Kidney epithelial cell (primary cell): ENCODE measurements around the gene HOXC10. TPM values are rescaled to one million over a fixed set of nuclear protein-coding genes. Genes with fewer than 3 reads are reported as not detected.

Experiments
- DNase-seq: peaks from one replicate; pipeline ENCODE4 v3.0.0-alpha.2; 2010; ENCODE audit warnings: low read depth
- H3K27me3 ChIP-seq: 2 replicates; pipeline ENCODE4 v1.6.0; 2011; ENCODE audit warnings: low read length; ENCODE audit not compliant: control insufficient read depth, insufficient read depth
- H3K36me3 ChIP-seq: 2 replicates; pipeline ENCODE4 v1.5.1; 2011; ENCODE audit warnings: low read length; ENCODE audit not compliant: control insufficient read depth, insufficient read depth
- H3K4me3 ChIP-seq: 2 replicates; pipeline ENCODE4 v1.5.1; 2011; ENCODE audit warnings: low read depth, mild to moderate bottlenecking, control low read depth, low read length
- total RNA-seq: library from RNA; depleted of rRNA; stranded (reverse); fragments of >200 nt; gene quantifications from 2 replicates; pipeline ENCODE4 v1.2.3, GENCODE V29; 2015
- TF ChIP-seq, protein P1 (sequence below): IDR thresholded peaks from 2 replicates; pipeline ENCODE4 v1.5.1; 2011; ENCODE audit warnings: mild to moderate bottlenecking, moderate library complexity, low read length, control low read depth, inconsistent platforms; ENCODE audit not compliant: insufficient read depth, poor library complexity, severe bottlenecking

Gene HOXC10
- total RNA-seq, 1 donor from 2014 or later: 5.9 TPM

DNA sequence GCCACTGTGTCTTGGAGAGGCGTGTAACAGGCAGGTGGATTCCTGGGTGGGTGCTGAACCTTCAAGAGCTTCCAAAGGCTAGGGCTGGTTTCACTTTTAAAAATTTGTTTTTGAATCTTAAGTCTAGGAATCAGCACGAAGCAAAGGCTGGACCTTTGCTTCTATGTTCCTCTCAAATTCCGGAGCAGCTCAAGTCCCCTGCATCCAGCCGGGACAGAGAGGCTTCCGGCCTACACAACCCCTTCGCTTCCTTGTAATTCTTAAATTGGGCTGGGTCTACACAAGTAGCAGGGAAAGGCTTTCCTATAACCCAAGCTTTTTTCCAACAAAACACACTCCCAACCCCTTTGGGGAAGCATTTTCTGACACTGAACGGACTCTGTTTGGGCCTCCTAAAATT, 21.9 kb upstream of the HOXC10 start:
- no peak overlapping the region for H3K4me3 ChIP-seq
- TF ChIP-seq, protein P1, sequence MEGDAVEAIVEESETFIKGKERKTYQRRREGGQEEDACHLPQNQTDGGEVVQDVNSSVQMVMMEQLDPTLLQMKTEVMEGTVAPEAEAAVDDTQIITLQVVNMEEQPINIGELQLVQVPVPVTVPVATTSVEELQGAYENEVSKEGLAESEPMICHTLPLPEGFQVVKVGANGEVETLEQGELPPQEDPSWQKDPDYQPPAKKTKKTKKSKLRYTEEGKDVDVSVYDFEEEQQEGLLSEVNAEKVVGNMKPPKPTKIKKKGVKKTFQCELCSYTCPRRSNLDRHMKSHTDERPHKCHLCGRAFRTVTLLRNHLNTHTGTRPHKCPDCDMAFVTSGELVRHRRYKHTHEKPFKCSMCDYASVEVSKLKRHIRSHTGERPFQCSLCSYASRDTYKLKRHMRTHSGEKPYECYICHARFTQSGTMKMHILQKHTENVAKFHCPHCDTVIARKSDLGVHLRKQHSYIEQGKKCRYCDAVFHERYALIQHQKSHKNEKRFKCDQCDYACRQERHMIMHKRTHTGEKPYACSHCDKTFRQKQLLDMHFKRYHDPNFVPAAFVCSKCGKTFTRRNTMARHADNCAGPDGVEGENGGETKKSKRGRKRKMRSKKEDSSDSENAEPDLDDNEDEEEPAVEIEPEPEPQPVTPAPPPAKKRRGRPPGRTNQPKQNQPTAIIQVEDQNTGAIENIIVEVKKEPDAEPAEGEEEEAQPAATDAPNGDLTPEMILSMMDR: no peak
- H3K36me3 ChIP-seq: no peaks in the 10 kb centered on the region
- H3K27me3 ChIP-seq: peaks cover 94% of the 10 kb centered on the region
- DNase-seq: no peak

DNA sequence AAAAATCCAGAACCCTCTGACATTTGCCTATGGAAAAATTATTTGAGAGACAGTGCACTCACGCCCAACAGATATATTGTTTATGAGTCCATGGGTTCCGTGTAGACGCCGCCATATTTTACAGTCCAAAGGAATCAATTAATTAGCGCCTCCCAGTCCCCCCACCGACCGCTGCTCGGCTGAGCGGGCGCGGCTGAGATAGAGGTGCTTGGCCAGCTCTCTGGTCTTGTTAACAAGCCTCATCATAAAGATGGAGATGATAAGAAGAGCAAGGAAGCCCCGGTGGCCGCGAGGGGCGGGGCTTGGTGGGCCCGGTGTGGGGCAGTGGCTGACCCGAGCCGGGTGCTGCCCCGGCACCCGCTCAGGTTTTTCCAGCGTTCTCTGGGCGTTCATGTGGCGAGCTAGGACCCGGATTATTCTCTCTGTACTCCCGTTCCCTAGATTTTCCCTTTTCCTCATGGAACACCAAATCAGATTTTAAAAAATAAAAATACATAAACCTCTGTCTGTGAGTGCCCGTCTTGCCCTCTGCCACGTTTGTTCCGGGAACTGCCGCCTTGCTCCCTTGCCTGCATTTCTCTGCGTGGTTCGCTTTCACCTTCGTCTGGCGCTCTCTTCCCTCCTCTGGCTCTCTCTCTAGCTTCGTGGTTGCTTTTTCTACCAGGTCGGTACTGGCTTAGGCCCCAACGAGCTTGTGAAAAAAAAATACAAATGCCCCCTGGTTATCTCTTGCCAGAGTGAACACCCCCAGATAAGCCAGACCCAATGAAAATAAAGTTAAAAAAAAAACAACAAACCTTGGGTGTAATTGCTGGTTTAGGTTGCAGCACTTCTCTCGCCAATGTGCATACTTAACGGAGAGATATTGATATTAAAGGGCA, 21.3 kb upstream of the HOXC10 start:
- Histone ChIP-seq H3K36me3 (no peaks in the 10 kb centered on the region), H3K4me3 (no peak overlapping the region), H3K27me3 (peaks cover 94% of the 10 kb centered on the region)
- TF ChIP-seq, protein P1: no peak
- no peak for DNase-seq

DNA sequence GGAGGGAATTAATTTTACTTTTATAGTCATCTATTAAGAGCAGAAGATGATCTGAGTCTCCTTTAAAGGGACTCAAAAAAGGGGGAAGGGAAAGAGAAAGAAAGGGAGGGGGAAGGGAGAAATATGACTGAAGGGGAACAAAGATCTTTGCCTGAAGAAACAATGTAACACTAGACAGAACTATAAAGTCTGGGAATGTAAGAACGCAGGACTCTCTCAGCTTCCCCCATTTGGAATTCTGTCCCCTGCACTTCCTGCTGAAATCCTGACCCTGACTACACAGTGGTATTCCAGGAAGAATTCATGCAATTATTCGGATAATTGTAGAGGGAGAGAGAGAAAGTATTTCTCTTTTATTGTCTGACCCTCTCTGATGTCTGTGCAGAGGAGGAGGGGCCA, 20.6 kb upstream of the HOXC10 start:
- Histone ChIP-seq H3K36me3 (no peaks in the 10 kb centered on the region), H3K4me3 (no peak overlapping the region), H3K27me3 (peaks cover 93% of the 10 kb centered on the region)
- DNase-seq: no peak
- TF ChIP-seq, protein P1: no peak

DNA sequence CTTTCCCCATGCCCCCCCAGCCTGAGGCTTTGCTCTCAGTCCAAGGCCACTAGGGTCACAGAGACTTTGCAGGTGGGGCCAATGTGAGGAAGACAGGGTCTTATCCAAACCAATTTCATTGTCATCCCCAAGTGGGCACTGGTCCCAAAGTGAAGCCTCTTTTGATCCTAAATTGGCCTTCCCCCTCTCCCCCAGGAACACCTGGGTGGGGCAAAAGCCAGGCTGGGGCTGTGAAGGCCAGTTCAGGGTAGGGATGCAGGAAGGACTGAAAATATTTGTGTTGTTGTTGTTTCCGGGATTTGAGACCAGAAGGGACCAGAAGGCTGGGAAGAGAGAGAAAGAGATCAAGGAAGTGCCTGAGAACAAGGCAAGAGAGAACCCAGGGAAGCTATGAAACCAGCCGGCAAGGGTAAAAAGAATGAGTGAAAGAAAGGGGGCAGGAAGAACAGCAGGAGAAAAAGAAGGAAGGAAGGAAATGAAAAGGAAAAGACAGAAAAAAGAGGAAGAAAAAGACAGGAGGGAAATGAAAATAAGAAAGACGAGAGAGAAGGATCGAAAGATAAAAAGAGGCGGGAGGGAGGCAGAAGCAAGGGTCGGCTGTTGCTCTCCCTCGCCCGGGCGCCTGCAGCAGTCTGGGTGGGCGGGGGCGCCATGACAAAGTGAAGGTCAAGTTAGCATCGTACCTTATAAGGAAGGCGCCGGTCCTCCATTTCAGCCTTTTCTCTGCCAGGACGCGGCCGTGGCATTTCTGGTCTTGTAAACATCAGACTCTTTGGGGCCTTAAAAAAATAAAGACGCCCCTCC, 19.5 kb upstream of the HOXC10 start:
- H3K4me3 ChIP-seq: no peak overlapping the region
- TF ChIP-seq, protein P1: no peak
- no peak for DNase-seq

GRCh38 chr12:53966085-53966384, 18.9 kb upstream of the HOXC10 start:
- no peak for DNase-seq
- no peaks in the 10 kb centered on the region for H3K36me3 ChIP-seq
- TF ChIP-seq, protein P1: no peak
- H3K4me3 ChIP-seq: no peak overlapping the region
- H3K27me3 ChIP-seq: peaks cover 90% of the 10 kb centered on the region

More for the DNA sequence above, 19.5 kb upstream of the HOXC10 start:
- Histone ChIP-seq H3K27me3 (peaks cover 90% of the 10 kb centered on the region), H3K36me3 (no peaks in the 10 kb centered on the region)
